Measurements from ENCODE around the gene CLCN6. TPM values are rescaled to one million over a fixed set of nuclear protein-coding genes. Genes with fewer than 3 reads are reported as not detected.

The CLCN6 gene
- total RNA-seq, 1 donor, result 18.6 TPM

DNA sequence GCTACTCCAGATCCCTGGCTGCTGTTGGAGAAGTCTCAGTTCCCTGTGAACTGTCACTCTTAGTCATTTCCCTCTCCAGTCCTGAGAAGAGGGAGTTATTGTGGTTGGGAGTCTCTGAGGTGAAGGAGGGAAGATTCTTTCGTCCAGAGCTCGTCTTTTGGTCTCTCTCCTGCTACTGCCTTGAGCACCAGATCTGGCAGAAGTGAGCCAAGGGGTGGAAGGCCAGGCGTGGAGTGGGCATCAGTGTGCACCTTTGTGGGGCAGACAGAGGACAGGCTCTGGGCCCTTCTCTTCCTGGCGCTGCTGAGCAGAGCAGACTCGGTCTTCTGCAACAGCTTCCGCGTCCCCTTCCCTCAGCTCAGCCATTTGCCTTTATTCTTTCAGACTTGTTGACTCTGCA, 19.1 kb downstream of the CLCN6 start:
- TF ChIP-seq CTCF (IDR thresholded peaks at IDR 0.05; ENCODE audit: insufficient read depth, low read depth, low read length), result no peak

DNA sequence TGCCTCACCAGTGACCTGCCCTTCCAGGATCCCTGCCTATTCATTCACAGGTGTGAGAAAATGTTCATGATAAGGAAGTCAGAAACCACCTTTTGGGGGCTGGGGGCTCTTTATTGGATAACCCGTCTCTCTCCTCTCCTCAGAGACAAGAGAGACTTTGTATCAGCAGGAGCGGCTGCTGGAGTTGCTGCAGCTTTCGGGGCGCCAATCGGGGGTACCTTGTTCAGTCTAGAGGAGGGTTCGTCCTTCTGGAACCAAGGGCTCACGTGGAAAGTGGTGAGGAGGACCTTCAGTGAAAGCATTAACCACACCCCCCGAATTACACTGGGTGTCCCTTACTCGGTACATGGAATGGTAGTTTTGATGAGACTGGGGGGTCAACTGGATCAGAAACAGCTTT, 21.0 kb downstream of the CLCN6 start:
- no peak overlapping the region for H3K4me3 ChIP-seq (ENCODE audit: low read depth, low read length)
- DNase-seq (ENCODE audit: low read depth), result no peak
- no peak for TF ChIP-seq CTCF (IDR thresholded peaks at IDR 0.05; ENCODE audit: insufficient read depth, low read depth, low read length)

More for the DNA sequence above, 19.1 kb downstream of the CLCN6 start:
- DNase-seq (ENCODE audit: low read depth), result no peak
- no peak overlapping the region for H3K4me3 ChIP-seq (ENCODE audit: low read depth, low read length)

GRCh38 chr1:11828511-11828910, 22.5 kb downstream of the CLCN6 start:
- no peak for TF ChIP-seq CTCF (IDR thresholded peaks at IDR 0.05; ENCODE audit: insufficient read depth, low read depth, low read length)
- H3K4me3 ChIP-seq (ENCODE audit: low read depth, low read length), result no peak overlapping the region
- no peak for DNase-seq (ENCODE audit: low read depth)

- DNase-seq (ENCODE audit: low read depth), result no peak
- no peak for TF ChIP-seq CTCF (IDR thresholded peaks at IDR 0.05; ENCODE audit: insufficient read depth, low read depth, low read length)
- H3K4me3 ChIP-seq (ENCODE audit: low read depth, low read length), result no peak overlapping the region
Measured at GRCh38 chr1:11831945-11832725, 26.1 kb downstream of the CLCN6 start.

DNA sequence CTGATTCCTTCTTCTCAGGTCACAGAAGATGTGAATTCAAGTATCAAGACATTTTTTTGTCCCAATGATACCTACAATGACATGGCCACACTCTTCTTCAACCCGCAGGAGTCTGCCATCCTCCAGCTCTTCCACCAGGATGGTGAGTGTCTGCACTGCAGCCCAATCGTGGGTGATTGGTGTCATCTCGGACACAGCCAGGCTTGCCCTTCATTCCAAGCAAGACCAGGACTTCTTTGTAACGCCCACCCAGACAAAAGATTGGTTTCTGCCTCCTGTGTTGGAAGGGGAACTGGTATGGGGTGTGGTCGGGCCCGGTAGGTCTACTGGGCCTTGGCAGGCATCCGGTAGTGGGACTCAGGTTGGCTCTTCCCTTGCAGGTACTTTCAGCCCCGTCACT, 27.5 kb downstream of the CLCN6 start:
- no peak for TF ChIP-seq CTCF (IDR thresholded peaks at IDR 0.05; ENCODE audit: insufficient read depth, low read depth, low read length)
- DNase-seq (ENCODE audit: low read depth), result no peak
- no peak overlapping the region for H3K4me3 ChIP-seq (ENCODE audit: low read depth, low read length)

DNA sequence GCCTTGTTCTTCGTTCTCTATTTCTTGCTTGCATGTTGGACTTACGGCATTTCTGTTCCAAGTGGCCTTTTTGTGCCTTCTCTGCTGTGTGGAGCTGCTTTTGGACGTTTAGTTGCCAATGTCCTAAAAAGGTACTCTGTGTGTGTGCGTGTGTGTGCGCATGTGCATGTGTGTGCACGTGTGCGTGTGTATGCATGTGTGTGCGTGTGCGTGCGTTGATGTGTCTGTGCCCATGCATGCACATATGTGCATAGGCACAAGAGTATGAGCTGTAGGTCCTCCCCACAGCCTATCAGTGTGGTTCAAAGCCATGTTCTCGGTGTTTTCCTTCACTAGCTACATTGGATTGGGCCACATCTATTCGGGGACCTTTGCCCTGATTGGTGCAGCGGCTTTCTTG, 27.9 kb downstream of the CLCN6 start:
- no peak for DNase-seq (ENCODE audit: low read depth)
- H3K4me3 ChIP-seq (ENCODE audit: low read depth, low read length), result no peak overlapping the region
- no peak for TF ChIP-seq CTCF (IDR thresholded peaks at IDR 0.05; ENCODE audit: insufficient read depth, low read depth, low read length)

Measured in fibroblast of villous mesenchyme (primary cell).